Right lobe of liver (tissue), 4 donors: ENCODE results near the gene DAW1.

Source experiments
- POLR2A ChIP-seq: fragments of 450-650 bp; IDR thresholded peaks from one replicate; pipeline ENCODE4 v1.6.1; 2017; ENCODE audit warnings: antibody characterized with exemption, mild to moderate bottlenecking
- TF ChIP-seq, protein P1 (sequence below), 4 donors: fragments of 200-600 bp in 3 of 4; fragments of 450-650 bp in 1 of 4; IDR thresholded peaks; one replicate each; pipeline versions ENCODE4 v1.5.1 to v1.8.0; 2016 to 2022; ENCODE audit warnings: antibody characterized with exemption in 4 of 4, mild to moderate bottlenecking in 2 of 4
- donor health status: DM: no; HTN: no; CAD: no.
- donor health status: DM: no; HTN: no; CAD: no.
- donor health status: DM: no; HTN: yes; CAD: no.

DNA sequence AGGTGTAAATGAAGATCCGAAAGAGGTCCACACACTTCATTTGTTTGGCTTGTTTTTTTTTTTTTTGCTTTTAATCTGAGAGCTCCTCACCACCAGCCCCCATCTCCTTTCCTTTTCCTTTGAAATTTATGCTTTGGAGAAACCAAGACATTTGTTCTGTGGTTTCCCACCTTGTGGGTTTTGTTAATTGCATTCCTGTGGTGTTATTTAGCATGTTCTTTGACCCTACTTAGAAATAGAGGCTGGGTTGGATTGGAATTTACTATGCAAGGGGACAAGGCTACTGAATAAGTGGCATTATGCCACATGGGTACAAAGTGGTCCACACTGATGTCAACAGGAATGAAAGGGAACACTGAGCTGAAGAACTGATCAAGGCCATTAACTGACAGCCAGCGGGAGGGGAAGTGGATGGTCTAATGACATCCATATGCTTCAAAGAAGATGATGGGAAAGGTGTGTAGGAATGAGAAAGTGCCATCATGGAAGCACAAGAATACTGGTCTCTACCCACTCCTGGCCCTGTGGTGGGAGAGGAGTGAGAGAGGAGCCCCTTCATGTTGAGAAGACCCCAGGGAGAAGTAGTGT, 48.9 kb upstream of the DAW1 start:
- TF ChIP-seq, protein P1, sequence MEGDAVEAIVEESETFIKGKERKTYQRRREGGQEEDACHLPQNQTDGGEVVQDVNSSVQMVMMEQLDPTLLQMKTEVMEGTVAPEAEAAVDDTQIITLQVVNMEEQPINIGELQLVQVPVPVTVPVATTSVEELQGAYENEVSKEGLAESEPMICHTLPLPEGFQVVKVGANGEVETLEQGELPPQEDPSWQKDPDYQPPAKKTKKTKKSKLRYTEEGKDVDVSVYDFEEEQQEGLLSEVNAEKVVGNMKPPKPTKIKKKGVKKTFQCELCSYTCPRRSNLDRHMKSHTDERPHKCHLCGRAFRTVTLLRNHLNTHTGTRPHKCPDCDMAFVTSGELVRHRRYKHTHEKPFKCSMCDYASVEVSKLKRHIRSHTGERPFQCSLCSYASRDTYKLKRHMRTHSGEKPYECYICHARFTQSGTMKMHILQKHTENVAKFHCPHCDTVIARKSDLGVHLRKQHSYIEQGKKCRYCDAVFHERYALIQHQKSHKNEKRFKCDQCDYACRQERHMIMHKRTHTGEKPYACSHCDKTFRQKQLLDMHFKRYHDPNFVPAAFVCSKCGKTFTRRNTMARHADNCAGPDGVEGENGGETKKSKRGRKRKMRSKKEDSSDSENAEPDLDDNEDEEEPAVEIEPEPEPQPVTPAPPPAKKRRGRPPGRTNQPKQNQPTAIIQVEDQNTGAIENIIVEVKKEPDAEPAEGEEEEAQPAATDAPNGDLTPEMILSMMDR (IDR thresholded peaks at IDR 0.05) = no peak
- TF ChIP-seq POLR2A = no peak
